Measurements from ENCODE around the gene NRXN3. TPM values are rescaled to one million over a fixed set of nuclear protein-coding genes. Genes with fewer than 3 reads are reported as not detected.

NRXN3 gene
- total RNA-seq, 4 donors from 2014 or later, result 0.56 to 1.6 (median 1.1) TPM

DNA sequence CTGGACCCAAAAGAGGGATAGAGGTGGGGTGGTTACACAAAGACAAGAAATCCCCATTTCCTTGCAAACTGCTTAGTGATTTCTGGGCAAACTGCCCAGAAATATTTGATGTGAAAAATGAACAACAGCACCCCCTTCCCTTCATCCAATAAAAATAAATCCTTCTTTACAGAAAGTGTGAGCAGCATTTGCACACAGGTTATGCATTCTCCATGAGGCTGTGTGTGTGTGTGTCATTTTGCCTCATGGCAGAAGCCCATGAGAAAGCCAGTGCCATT lies 17.2 kb upstream of the NRXN3 start:
- Histone ChIP-seq H3K36me3 (no peaks in the 10 kb centered on the region), H3K9me3 (no peaks in the 10 kb centered on the region), H3K27ac (no peak overlapping the region), H3K4me1 (no peaks in the 10 kb centered on the region), H3K27me3 (no peaks in the 10 kb centered on the region), H3K4me3 (replicated peaks in 1 of 3) (no peak overlapping the region)
- TF ChIP-seq CTCF (IDR thresholded peaks at IDR 0.05), result no peak
- TF ChIP-seq POLR2A (IDR thresholded peaks at IDR 0.05), result no peak
- no peak for DNase-seq
- intact Hi-C loops (cut with DNase I), result no loop called here

- H3K4me1 ChIP-seq, result no peaks in the 10 kb centered on the region
- no peak for DNase-seq
- WGBS, 2 donors, result 38 to 64% methylated on average over 2 of the region's 2 CpGs
- TF ChIP-seq POLR2A (IDR thresholded peaks at IDR 0.05) (no peak), CTCF (IDR thresholded peaks at IDR 0.05) (no peak)
- no peaks in the 10 kb centered on the region for H3K9me3 ChIP-seq
- no peaks in the 10 kb centered on the region for H3K36me3 ChIP-seq
- intact Hi-C loops (cut with DNase I), result no loop called here
- no peaks in the 10 kb centered on the region for H3K27me3 ChIP-seq
- no peak overlapping the region for H3K4me3 ChIP-seq (replicated peaks in 1 of 3)
- no peak overlapping the region for H3K27ac ChIP-seq
Measured at GRCh38 chr14:78154827-78155226, 15.3 kb upstream of the NRXN3 start.

DNA sequence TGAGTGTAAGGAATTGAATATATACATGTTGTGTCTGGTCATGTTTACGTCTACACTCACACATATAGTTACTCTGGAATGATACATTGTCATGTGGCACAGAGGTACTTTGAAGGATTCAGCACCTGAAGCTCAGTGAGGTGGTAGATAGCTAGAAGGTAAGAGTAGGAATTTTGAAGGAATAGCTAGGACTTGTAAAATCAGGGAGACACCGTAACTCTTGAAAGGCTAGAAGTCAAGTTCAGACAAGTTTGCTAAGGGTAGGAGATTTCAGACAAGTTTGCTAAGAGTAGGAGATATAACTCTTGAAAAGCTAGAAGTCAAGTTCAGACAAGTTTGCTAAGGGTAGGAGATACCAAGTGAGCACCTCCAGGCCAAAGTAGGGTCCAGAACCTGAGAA lies 14.0 kb upstream of the NRXN3 start:
- Histone ChIP-seq H3K4me3 (replicated peaks in 1 of 3) (no peak overlapping the region), H3K36me3 (no peaks in the 10 kb centered on the region), H3K9me3 (no peaks in the 10 kb centered on the region), H3K27ac (no peak overlapping the region), H3K4me1 (no peaks in the 10 kb centered on the region), H3K27me3 (no peaks in the 10 kb centered on the region)
- 91 to 95% methylated on average over 2 of the region's 2 CpGs for WGBS, 2 donors
- DNase-seq, result no peak
- TF ChIP-seq POLR2A (IDR thresholded peaks at IDR 0.05), result no peak
- TF ChIP-seq CTCF (IDR thresholded peaks at IDR 0.05), result no peak
- intact Hi-C loops (cut with DNase I), result no loop called here

- Histone ChIP-seq H3K9me3 (no peaks in the 10 kb centered on the region), H3K27me3 (no peaks in the 10 kb centered on the region), H3K4me3 (replicated peaks in 1 of 3) (no peak overlapping the region), H3K27ac (no peak overlapping the region), H3K4me1 (no peaks in the 10 kb centered on the region), H3K36me3 (no peaks in the 10 kb centered on the region)
- 34 to 41% methylated on average over 15 of the region's 15 CpGs for WGBS, 2 donors
- intact Hi-C loops (cut with DNase I), result no loop called here
- peak; percentile 29 to 62 for DNase-seq
- TF ChIP-seq POLR2A (IDR thresholded peaks at IDR 0.05), result no peak
- TF ChIP-seq CTCF (IDR thresholded peaks at IDR 0.05), result no peak
Measured at GRCh38 chr14:78157494-78158437, 12.4 kb upstream of the NRXN3 start.

- no peak overlapping the region for H3K27ac ChIP-seq
- no peaks in the 10 kb centered on the region for H3K36me3 ChIP-seq
- intact Hi-C loops (cut with DNase I), result no loop called here
- DNase-seq, result no peak
- H3K27me3 ChIP-seq, result no peaks in the 10 kb centered on the region
- no peaks in the 10 kb centered on the region for H3K9me3 ChIP-seq
- no peak overlapping the region for H3K4me3 ChIP-seq (replicated peaks in 1 of 3)
- TF ChIP-seq POLR2A (IDR thresholded peaks at IDR 0.05), result no peak
- TF ChIP-seq CTCF (IDR thresholded peaks at IDR 0.05), result no peak
- WGBS, 2 donors, result 68 to 75% methylated on average over 5 of the region's 5 CpGs
- no peaks in the 10 kb centered on the region for H3K4me1 ChIP-seq
Measured at GRCh38 chr14:78162202-78162601, 8.0 kb upstream of the NRXN3 start.
